H7 (cell line): ENCODE data around the gene PIK3C2B. TPM values are rescaled to one million over a fixed set of nuclear protein-coding genes. Genes with fewer than 3 reads are reported as not detected.
A peak's percentile ranks its signal among the peaks of the same experiment; 100 is the strongest.

ENCODE experiments used
- DNase-seq: peaks from one replicate; pipeline ENCODE4 v3.0.0; 2012
- H3K27me3 ChIP-seq: 2 replicates; pipeline ENCODE4 v1.6.0; 2011; ENCODE audit warnings: mild to moderate bottlenecking, low read length; ENCODE audit not compliant: control insufficient read depth, insufficient read depth
- H3K36me3 ChIP-seq: replicated peaks from 2 replicates; pipeline ENCODE4 v1.5.1; 2011; ENCODE audit warnings: low read length; ENCODE audit not compliant: control insufficient read depth, insufficient read depth
- H3K4me3 ChIP-seq: 2 replicates; pipeline ENCODE4 v1.5.1; 2011; ENCODE audit warnings: low read depth, mild to moderate bottlenecking, control low read depth, low read length, moderate library complexity; ENCODE audit not compliant: insufficient read depth
- total RNA-seq: library from RNA; depleted of rRNA; stranded (reverse); fragments of >200 nt; shearing (Covaris generic); gene quantifications from 2 replicates; pipeline ENCODE4 v1.2.3, GENCODE V29; 2014

The PIK3C2B gene
- total RNA-seq, 1 experiment from 2014 or later, result 14.7 TPM

DNA sequence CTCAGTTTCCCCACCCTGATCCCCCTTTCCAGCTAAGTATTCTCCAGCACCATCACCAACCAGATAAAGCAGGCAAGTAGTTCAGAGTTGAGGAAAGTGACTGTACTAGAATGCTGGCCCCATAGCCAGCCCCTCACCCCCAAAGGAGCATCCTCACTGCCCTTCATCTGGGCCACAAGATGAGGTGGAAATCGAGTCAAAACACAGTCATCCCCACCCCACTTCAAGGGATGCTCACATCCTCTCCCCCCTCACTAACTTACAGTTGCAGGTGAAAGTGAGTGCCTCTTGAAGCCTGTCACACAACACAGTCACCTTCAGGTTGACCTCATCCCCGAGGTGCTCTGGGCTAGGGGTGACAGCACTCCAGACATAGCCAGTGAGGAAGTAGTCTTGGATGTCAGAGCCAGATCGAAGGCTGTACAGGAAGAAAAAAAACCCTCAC is 30.4 kb downstream of the PIK3C2B start:
- Histone ChIP-seq H3K27me3 (no peaks in the 10 kb centered on the region), H3K4me3 (no peak overlapping the region)
- DNase-seq, result no peak

GRCh38 chr1:204463125-204464060 is 31.2 kb downstream of the PIK3C2B start:
- DNase-seq, result no peak
- peaks cover 6% of the 10 kb centered on the region for H3K36me3 ChIP-seq

More for the DNA sequence above, 30.4 kb downstream of the PIK3C2B start:
- peaks cover 6% of the 10 kb centered on the region for H3K36me3 ChIP-seq

DNA sequence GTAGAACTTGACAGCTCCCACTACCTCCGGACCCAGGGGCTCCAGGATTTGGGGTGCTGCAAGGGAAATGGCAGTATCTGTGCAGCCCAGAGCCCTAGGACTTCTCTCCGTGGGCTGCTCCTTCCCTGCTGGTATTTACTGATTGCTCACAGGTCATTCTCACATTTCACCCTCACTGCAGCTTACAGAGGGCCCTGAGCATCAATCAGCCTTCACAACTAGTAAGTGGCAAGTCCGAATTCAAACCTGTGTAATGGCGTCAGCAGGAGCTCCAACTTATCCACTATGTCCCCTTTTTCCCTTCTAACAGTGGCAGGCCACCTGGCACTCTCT is 32.4 kb downstream of the PIK3C2B start:
- no peak for DNase-seq
- Histone ChIP-seq H3K4me3 (no peak overlapping the region), H3K36me3 (peaks cover 6% of the 10 kb centered on the region), H3K27me3 (no peaks in the 10 kb centered on the region)

More at GRCh38 chr1:204463125-204464060, 31.2 kb downstream of the PIK3C2B start:
- no peaks in the 10 kb centered on the region for H3K27me3 ChIP-seq
- H3K4me3 ChIP-seq, result no peak overlapping the region

DNA sequence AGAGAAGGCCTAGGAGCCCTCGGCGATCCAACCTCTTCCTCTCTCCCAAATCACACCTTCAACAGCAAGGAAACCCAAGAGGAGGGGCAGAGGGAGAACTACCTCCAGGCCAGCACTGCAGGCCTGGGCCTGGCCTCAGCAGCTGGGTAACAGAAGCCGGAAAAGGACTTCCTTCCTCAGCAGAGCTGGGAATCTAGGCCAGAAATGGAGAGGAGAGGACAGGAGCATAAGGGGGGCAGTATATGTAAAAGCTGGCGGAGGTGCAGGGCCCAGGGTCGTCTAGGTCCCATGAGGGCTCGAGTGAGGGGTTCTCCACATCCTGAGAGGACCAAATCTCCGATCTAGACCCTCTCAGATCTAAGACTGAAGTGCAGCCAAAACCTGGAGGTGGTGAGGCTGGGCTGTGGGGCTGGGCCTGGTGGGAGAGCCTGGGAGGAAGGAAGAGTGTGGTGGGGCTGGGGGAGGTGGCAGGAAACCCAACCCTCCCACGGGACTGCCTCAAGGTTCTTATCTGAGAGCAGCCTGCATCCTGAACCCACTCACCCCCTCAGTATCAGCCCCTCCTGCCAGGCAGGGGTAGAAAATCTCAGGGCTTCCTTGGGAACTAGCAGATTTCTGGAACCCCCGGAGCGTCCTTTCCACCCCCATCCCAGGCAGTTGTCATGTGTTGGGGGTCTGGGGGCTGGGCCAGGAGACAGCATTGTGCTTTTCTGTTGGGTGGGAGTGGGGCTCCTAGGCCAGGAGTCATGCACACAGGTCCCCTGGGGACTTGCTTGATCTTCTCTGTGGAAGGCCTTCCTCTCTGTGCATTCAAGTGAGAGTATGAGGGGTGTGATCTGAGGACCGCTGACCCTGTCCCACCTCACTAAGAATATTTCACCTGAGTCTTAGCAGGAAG is 33.0 kb downstream of the PIK3C2B start:
- no peak for DNase-seq
- no peaks in the 10 kb centered on the region for H3K27me3 ChIP-seq
- H3K36me3 ChIP-seq, result peaks cover 6% of the 10 kb centered on the region
- H3K4me3 ChIP-seq, result no peak overlapping the region

DNA sequence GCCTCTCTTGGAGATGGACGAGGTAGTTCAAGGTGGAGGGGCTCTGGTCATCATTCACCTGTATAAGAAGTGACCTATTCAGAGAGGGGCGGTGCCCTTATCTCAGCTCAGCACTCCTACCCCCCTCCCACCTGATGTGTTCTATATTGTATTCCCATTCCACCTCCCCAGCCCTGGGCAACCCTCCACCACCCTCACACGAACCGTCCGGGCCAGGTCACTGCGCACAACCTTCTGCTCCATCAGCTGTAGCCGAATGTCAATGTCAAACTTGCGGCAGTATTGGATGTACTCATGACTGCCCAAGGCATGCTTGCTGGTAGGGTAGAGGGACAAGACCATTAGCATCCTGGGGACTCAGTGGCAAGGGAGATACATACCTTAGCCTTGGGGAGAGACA is 34.3 kb downstream of the PIK3C2B start:
- no peak overlapping the region for H3K4me3 ChIP-seq
- peaks cover 6% of the 10 kb centered on the region for H3K36me3 ChIP-seq
- DNase-seq, result no peak
- H3K27me3 ChIP-seq, result no peaks in the 10 kb centered on the region

- H3K4me3 ChIP-seq, result no peak overlapping the region
- H3K36me3 ChIP-seq, result peaks cover 6% of the 10 kb centered on the region
- H3K27me3 ChIP-seq, result no peaks in the 10 kb centered on the region
- DNase-seq, result no peak
Observed at GRCh38 chr1:204459706-204460105, 34.9 kb downstream of the PIK3C2B start.

DNA sequence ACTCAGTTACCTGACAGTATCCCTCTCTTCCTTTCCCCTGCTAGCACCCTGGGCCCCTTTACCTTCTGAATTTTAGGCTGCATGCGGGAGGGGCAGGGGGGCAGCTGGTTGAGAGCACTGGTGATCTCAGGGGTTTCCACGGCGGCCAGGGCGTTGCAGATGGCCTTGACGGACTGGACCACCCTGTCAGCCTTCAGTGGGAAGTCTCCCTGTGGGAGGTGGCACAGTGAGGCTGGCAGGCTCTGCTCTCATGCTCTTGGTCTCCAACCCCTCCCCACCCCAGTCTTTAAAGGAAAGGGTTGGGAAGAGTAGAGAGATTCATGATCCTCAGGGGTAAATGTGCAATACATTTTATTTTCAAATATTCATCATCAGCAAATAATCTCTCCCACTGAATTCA is 36.9 kb downstream of the PIK3C2B start:
- H3K4me3 ChIP-seq, result no peak overlapping the region
- peaks cover 6% of the 10 kb centered on the region for H3K36me3 ChIP-seq
- H3K27me3 ChIP-seq, result no peaks in the 10 kb centered on the region
- DNase-seq, result no peak

DNA sequence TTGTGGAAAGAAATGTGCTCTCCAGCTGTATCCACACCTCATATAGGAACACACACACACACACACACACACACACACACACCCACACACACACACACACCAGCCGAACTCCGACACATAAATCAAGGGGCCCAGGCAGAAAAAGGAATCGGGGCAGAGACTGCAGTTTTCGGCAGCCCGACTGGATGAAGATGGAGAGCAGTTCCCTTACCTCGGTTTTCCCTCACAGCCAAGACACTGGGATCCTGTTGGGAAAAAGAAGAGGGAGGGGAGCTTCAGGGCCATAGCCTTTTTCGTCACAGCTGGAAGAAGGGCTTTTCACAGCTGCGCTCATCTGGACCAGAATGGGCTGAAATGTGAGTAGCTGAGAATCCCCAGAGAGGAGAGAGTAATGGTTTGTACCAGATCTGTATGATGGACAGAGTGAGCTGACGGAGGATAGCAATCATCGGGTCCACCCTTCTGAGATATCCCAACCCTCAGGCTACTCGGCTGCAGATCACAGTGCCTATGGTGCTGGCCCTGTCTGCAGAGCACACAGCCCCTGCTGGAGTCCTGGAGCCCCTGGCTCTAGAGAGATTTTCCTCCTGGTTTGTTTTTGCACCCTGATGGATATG is 37.7 kb downstream of the PIK3C2B start:
- Histone ChIP-seq H3K27me3 (no peaks in the 10 kb centered on the region), H3K4me3 (no peak overlapping the region), H3K36me3 (peaks cover 6% of the 10 kb centered on the region)
- no peak for DNase-seq

DNA sequence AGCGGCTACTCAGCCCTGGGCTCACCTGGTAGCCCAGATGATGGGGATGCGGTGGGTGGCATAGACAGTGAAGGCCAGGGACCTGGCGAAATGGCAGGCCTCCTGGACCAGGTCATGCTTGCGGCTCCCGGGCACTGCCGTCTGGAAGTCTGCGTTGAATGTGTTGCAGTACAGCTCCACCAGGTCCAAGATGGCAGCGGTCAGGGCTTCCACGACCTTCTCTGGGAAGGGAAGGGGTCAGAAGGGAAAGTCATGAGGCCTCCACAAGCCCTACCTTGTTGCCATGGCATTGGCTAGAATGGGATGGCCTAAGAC is 38.8 kb downstream of the PIK3C2B start:
- Histone ChIP-seq H3K36me3 (peaks cover 6% of the 10 kb centered on the region), H3K27me3 (no peaks in the 10 kb centered on the region), H3K4me3 (no peak overlapping the region)
- DNase-seq, result no peak

GRCh38 chr1:204455063-204455830 is 39.4 kb downstream of the PIK3C2B start:
- peak; percentile 91 for DNase-seq
- Histone ChIP-seq H3K27me3 (no peaks in the 10 kb centered on the region), H3K4me3 (no peak overlapping the region), H3K36me3 (peaks cover 6% of the 10 kb centered on the region)

DNA sequence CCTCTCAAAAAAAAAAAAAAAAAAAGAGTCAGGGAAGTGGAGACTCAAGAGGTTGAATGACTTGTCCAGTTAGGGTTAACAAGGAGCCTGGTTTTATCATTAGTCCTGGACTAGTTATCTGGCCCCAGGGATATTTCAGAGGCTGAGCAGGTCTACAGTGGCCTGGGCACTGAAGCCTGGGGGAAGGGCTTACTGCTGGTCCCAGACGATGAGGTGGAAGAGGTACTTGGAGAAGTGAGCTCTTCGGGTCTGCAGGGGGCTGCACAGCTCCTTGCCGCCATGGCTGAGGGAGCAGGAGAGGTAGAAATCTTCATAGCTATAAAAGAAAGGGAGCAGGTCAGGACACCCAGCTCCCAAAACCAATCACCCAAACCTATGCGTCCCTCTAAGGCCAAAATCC is 40.1 kb downstream of the PIK3C2B start:
- no peak overlapping the region for H3K4me3 ChIP-seq

DNA sequence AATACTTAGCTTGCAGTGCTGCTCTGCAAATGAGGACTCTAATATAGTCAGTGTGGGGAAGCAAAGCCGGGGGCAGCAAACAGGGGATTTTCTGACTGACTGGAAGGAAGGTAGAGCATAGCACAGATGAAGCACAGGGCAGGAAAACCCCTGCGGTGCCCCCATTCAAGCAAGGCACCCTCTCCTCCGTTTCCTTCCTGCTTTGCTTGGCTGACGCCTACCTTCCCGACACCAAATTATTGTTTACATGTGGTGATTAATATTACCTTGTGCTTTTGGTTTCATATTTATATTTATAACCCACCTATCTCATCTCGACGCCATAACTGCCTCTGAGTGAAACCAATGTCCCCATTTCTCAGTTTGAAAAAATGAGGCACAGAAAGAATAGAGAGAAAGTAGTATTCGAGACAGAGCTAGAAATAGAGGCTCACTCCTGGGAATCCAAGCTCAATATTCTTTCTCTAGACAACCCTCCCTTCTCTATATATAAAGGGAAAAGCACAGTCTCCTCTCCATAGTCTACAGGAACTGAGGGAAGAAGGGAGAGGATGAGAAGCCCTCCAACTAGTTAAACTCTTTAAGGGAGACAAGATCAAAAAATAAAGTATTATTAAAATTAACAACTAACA is 41.3 kb downstream of the PIK3C2B start:
- Histone ChIP-seq H3K36me3 (peaks cover 1% of the 10 kb centered on the region; the same call in 1 of the 2 replicates), H3K27me3 (no peaks in the 10 kb centered on the region), H3K4me3 (no peak overlapping the region)
- peak; percentile 70 for DNase-seq

More for the DNA sequence above, 40.1 kb downstream of the PIK3C2B start:
- Histone ChIP-seq H3K36me3 (peaks cover 2% of the 10 kb centered on the region; the same call in 1 of the 2 replicates), H3K27me3 (no peaks in the 10 kb centered on the region)
- peak; percentile 55 for DNase-seq

DNA sequence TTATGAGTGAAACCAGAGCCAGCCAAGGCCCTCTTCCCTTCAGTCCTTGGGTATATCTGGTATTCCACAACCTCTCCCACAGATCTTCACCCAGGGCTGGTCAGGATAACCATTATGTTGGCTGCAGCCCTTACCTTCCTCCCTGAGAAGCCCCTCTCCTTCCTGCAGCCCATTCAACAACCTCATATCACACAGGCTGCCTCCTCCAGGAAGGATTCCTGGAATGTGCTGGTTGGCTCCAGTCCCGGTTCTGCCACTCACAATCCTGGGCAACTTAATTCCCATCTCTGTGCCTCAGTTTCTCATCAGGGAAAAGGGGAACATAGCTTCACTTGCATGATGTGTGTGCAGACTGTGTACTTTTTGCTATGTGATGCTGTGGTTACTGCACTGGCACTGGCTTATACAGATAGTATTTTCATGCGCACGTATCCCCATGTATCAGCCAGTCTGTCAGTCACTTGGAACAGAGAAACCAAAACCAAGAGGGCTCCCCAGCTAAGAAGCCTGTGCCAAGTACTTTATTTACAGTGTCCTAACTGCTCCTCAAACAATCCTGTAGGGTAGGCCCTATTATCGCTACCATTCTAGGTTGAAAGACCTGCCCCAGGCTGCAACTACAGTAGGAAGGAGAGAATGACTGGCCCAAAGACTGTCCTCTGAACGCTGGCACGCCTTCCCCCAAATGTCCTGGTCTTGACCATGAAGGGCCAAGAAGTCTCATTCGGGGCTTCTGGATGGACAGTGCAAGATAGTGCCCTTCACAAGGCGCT is 43.1 kb downstream of the PIK3C2B start:
- Histone ChIP-seq H3K27me3 (no peaks in the 10 kb centered on the region), H3K4me3 (no peak overlapping the region), H3K36me3 (peaks cover 1% of the 10 kb centered on the region; the same call in 1 of the 2 replicates)
- no peak for DNase-seq
